SW480 (cell line): ENCODE data around the gene LRRC4C.
"Not testable (repeated sequence)": the region's sequence is repeated elsewhere in the genome, so short reads cannot be mapped to it uniquely, and the experiment has no call there.

Source experiments
- DNase-seq: peaks from one replicate; pipeline ENCODE4 v3.0.0-alpha.2; 2016; ENCODE audit warnings: low spot score

LRRC4C gene

GRCh38 chr11:40688369-40688768 lies 771.1 kb downstream of the LRRC4C start:
- DNase-seq: no peak

GRCh38 chr11:40686765-40687164 lies 772.7 kb downstream of the LRRC4C start:
- no peak for DNase-seq

GRCh38 chr11:40683010-40683409 lies 776.4 kb downstream of the LRRC4C start:
- DNase-seq: no peak

- no peak for DNase-seq
Measured at GRCh38 chr11:40679276-40679675, 780.2 kb downstream of the LRRC4C start.

GRCh38 chr11:40647295-40647694 lies 812.2 kb downstream of the LRRC4C start:
- no peak for DNase-seq

- DNase-seq: no peak
Measured at GRCh38 chr11:40642284-40642683, 817.2 kb downstream of the LRRC4C start.

- DNase-seq: no peak
Measured at GRCh38 chr11:40619654-40620053, 839.8 kb downstream of the LRRC4C start.

- no peak for DNase-seq
Measured at GRCh38 chr11:40606800-40607199, 852.7 kb downstream of the LRRC4C start.

- no peak for DNase-seq
Measured at GRCh38 chr11:40602866-40603552, 856.4 kb downstream of the LRRC4C start.

- DNase-seq: no peak
Measured at GRCh38 chr11:40597546-40598113, 861.8 kb downstream of the LRRC4C start.

- no peak for DNase-seq
Measured at GRCh38 chr11:40573254-40573891, 886.1 kb downstream of the LRRC4C start.

- DNase-seq: no peak
Measured at GRCh38 chr11:40569947-40570531, 889.4 kb downstream of the LRRC4C start.

- no peak for DNase-seq
Measured at GRCh38 chr11:40567392-40567791, 892.1 kb downstream of the LRRC4C start.

- no peak for DNase-seq
Measured at GRCh38 chr11:40544162-40544561, 915.3 kb downstream of the LRRC4C start.

- DNase-seq: no peak
Measured at GRCh38 chr11:40542821-40543220, 916.6 kb downstream of the LRRC4C start.

- no peak for DNase-seq
Measured at GRCh38 chr11:40537734-40538133, 921.7 kb downstream of the LRRC4C start.

- DNase-seq: not testable (repeated sequence)
Measured at GRCh38 chr11:40522080-40522479, 937.4 kb downstream of the LRRC4C start.

GRCh38 chr11:40517122-40517521 lies 942.3 kb downstream of the LRRC4C start:
- no peak for DNase-seq

- no peak for DNase-seq
Measured at GRCh38 chr11:40514124-40514523, 945.3 kb downstream of the LRRC4C start.

- no peak for DNase-seq
Measured at GRCh38 chr11:40513281-40513680, 946.2 kb downstream of the LRRC4C start.

- no peak for DNase-seq
Measured at GRCh38 chr11:40508303-40508702, 951.1 kb downstream of the LRRC4C start.

GRCh38 chr11:40506226-40506625 lies 953.2 kb downstream of the LRRC4C start:
- no peak for DNase-seq

- DNase-seq: no peak
Measured at GRCh38 chr11:40491341-40491740, 968.1 kb downstream of the LRRC4C start.
